ENCODE data around the gene SLC35G3. TPM values are rescaled to one million over a fixed set of nuclear protein-coding genes. Genes with fewer than 3 reads are reported as not detected.

SLC35G3 gene
- total RNA-seq, 4 donors from 2014 or later: not detected

DNA sequence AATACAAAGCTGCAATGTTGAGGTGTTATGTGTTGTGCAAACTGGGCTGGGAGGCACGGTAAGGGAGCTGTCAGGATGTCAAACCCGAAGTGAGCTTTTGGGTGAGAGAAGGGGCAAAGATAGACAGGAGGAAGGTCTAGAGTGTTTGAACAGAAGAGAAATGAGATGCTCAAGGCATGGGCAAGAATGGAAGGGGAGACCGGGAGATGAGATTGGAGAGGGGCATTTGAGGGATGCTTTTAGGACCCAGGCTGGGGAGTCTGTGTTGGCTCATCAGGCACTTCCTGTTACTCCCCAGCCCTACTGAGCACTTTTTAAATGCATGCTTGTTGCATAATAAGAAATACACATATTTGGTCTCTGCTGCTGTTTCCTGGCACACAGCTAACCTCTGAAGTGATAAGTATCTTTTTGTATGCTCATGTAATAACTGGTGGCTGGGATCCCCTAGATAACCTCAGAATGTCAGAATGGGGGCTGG is 32.9 kb downstream of the SLC35G3 start:
- Histone ChIP-seq H3K27ac (no peak overlapping the region), H3K9me3 (no peaks in the 10 kb centered on the region), H3K27me3 (no peaks in the 10 kb centered on the region), H3K36me3 (peaks cover 0 to 85% of the 10 kb centered on the region in 2 donors), H3K4me3 (no peak overlapping the region), H3K4me1 (no peaks in the 10 kb centered on the region)
- no peak for DNase-seq
- TF ChIP-seq, protein P1, sequence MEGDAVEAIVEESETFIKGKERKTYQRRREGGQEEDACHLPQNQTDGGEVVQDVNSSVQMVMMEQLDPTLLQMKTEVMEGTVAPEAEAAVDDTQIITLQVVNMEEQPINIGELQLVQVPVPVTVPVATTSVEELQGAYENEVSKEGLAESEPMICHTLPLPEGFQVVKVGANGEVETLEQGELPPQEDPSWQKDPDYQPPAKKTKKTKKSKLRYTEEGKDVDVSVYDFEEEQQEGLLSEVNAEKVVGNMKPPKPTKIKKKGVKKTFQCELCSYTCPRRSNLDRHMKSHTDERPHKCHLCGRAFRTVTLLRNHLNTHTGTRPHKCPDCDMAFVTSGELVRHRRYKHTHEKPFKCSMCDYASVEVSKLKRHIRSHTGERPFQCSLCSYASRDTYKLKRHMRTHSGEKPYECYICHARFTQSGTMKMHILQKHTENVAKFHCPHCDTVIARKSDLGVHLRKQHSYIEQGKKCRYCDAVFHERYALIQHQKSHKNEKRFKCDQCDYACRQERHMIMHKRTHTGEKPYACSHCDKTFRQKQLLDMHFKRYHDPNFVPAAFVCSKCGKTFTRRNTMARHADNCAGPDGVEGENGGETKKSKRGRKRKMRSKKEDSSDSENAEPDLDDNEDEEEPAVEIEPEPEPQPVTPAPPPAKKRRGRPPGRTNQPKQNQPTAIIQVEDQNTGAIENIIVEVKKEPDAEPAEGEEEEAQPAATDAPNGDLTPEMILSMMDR (IDR thresholded peaks at IDR 0.05 in 4 of 5, conservative IDR thresholded peaks at IDR 0.05 in 1 of 5): no peak
- TF ChIP-seq POLR2A (IDR thresholded peaks at IDR 0.05): no peak
- in situ Hi-C loops (cut with MboI; ENCODE audit: low sequenced_read_pairs in 4 of 4): loop anchor here in 1 of 4 donors (25.0 kb wide), 1 partner anchor 576 kb away; the partner anchor contains the start of gene RASL10B
- intact Hi-C loops (cut with DNase I; ENCODE audit: low total_unique reads): no loop called here
- ATAC-seq: no peak

DNA sequence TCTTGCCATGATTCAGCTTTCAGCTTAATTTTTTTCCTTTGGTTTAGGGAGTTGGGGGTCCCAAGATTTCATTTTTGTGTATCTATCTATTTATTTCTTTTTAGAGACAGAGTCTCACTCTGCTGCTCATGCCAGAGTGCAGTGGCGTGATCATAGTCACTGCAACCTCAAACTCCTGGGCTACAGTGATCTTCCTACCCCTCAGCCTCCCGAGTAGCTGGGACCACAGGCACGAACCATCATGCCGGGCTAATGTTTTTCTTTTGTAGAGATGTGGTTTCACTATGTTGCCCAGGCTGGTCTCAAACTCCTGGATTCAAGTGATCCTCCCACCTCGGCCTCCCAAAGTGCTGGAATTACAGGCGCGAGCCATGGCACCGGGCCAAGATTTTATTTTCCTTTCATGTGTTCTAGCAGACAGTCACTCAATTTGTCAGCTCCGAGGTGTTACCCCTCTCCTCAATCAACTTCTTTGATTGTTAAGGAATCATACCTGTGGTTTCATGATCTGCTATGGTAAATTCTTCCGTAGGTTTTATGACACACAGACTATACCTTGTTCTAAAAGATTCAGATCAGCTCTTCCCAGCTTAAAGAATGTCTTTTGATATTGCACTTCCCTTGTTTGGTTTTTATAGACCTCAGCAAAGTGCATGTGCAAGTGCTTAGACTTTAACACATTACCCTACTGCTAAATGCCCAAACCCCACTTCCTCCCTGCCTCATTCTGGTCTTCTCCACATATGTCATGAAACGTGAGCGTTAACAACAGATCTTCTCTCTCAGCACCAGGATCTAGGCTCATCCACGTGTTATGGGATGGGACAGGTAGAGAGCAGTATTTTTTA is 33.6 kb downstream of the SLC35G3 start:
- ATAC-seq (no peak), DNase-seq (no peak)
- no peak overlapping the region for H3K27ac ChIP-seq
- H3K36me3 ChIP-seq: peaks cover 0 to 89% of the 10 kb centered on the region in 2 donors
- in situ Hi-C loops (cut with MboI; ENCODE audit: low sequenced_read_pairs in 4 of 4) (loop anchor here in 1 of 4 donors (25.0 kb wide), 1 partner anchor 577 kb away; the partner anchor contains the start of gene RASL10B), intact Hi-C loops (cut with DNase I; ENCODE audit: low total_unique reads) (no loop called here)
- no peaks in the 10 kb centered on the region for H3K27me3 ChIP-seq
- no peaks in the 10 kb centered on the region for H3K4me1 ChIP-seq
- TF ChIP-seq, protein P1 (IDR thresholded peaks at IDR 0.05 in 4 of 5, conservative IDR thresholded peaks at IDR 0.05 in 1 of 5): no peak
- TF ChIP-seq POLR2A (IDR thresholded peaks at IDR 0.05): no peak
- no peak overlapping the region for H3K4me3 ChIP-seq
- no peaks in the 10 kb centered on the region for H3K9me3 ChIP-seq

DNA sequence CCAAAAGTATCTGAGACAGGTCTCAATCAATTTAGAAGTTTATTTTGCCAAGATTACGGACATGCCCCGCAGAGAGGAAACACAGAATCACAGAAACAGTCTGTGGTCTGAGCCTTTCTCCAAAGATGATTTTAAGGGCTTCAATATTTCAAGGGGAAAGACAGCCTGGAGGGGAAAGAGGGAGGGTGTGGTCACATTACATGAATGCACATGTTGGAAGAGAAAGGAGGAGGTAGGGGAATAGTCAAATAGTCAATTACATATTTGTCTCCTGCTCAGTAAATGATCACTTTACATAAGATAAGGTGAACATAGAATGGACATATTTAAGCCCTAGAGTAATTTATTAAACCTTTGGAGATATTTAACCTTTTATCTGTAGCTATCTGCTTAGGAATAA is 34.3 kb downstream of the SLC35G3 start:
- in situ Hi-C loops (cut with MboI; ENCODE audit: low sequenced_read_pairs in 4 of 4): loop anchor here in 2 of 4 donors (10.0 to 25.0 kb wide), 2 partner anchors 385 to 577 kb away; partner anchors contain the start of gene RASL10B (in 1 of the 2)
- Histone ChIP-seq H3K27ac (no peak overlapping the region), H3K4me1 (no peaks in the 10 kb centered on the region), H3K36me3 (peaks cover 0 to 91% of the 10 kb centered on the region in 2 donors), H3K9me3 (no peaks in the 10 kb centered on the region), H3K27me3 (no peaks in the 10 kb centered on the region), H3K4me3 (no peak overlapping the region)
- no peak for TF ChIP-seq POLR2A (IDR thresholded peaks at IDR 0.05)
- no peak for ATAC-seq
- no peak for DNase-seq
- intact Hi-C loops (cut with DNase I; ENCODE audit: low total_unique reads): no loop called here

DNA sequence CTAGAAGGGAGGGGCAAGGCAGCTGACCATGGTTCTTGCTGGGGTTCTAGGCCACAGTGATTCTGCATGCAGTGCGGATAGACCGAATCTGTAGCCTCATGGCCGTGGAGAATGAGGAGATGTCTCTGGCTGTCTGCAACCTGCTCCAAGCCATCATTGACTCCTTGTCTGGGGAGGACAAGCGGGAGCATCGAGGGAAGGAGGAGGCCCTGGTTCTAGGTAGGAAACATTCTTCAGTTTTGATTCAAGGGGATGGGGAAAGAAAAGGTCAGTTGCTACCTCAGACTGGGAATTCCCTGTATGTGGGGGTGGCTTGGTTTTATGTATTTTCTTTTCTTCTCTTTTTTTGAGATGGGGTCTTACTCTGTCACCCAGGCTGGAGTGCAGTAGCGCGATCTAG is 38.9 kb downstream of the SLC35G3 start:
- H3K36me3 ChIP-seq: peaks cover 0 to 94% of the 10 kb centered on the region in 2 donors
- intact Hi-C loops (cut with DNase I; ENCODE audit: low total_unique reads): no loop called here

More for the DNA sequence above, 38.9 kb downstream of the SLC35G3 start:
- in situ Hi-C loops (cut with MboI; ENCODE audit: low sequenced_read_pairs in 4 of 4): loop anchor here in 2 of 4 donors (10.0 to 25.0 kb wide), 2 partner anchors 390 to 582 kb away; partner anchors contain the start of gene RASL10B (in 1 of the 2)
- ATAC-seq (no peak), DNase-seq (no peak)
- Histone ChIP-seq H3K4me3 (no peak overlapping the region), H3K9me3 (no peaks in the 10 kb centered on the region), H3K27me3 (no peaks in the 10 kb centered on the region), H3K27ac (no peak overlapping the region), H3K4me1 (peaks cover under 1 to 4% of the 10 kb centered on the region in 2 donors)
- TF ChIP-seq, protein P1 (IDR thresholded peaks at IDR 0.05 in 4 of 5, conservative IDR thresholded peaks at IDR 0.05 in 1 of 5): no peak
